ENCODE measurements around the gene SETBP1. TPM values are rescaled to one million over a fixed set of nuclear protein-coding genes. Genes with fewer than 3 reads are reported as not detected.
A peak's percentile ranks its signal among the peaks of the same experiment; 100 is the strongest.

SETBP1 gene
- polyA plus RNA-seq, 1 experiment: 2.9 TPM

GRCh38 chr18:44895176-44895798 lies 214.6 kb downstream of the SETBP1 start:
- no peaks in the 10 kb centered on the region for H3K27me3 ChIP-seq (ENCODE audit: control insufficient read depth, insufficient read depth, low read length)
- H3K36me3 ChIP-seq (ENCODE audit: control insufficient read depth, insufficient read depth, low read length): no peaks in the 10 kb centered on the region
- ChIA-PET POLR2A (interaction anchor here (0.6 kb wide), 1 partner anchor 27 kb away, joined by 3 read pairs; no protein-coding TSS in a partner anchor), CTCF (interaction anchor here (0.6 to 0.8 kb wide), 2 partner anchors 195 to 815 kb away, joined by 3 read pairs; no protein-coding TSS in a partner anchor)
- no peak for DNase-seq (ENCODE audit: low read depth)
- no peak overlapping the region for H3K4me3 ChIP-seq (ENCODE audit: low read depth, low read length)
- TF ChIP-seq CTCF (IDR thresholded peaks at IDR 0.05; ENCODE audit: insufficient read depth, low read depth, low read length): peak; percentile 46

DNA sequence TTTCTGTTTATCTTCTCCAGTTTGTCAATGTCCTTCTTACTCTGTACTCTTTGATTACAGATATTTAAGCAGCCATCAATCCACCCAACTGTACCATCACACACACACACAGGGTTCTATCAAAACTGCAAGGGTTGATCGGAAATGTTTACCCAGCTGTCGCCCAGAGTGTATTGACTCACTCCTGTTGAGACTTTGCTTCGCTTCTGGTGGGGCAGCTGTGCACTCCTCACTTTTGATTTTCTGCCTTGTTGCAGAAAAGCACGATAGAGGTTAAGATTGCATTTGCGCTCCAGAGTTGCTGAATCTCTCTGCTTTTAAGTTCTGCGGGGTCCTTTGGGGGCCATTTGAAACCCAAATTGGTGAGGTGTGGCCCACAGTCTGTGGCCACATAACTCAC lies 216.2 kb downstream of the SETBP1 start:
- CTCF ChIA-PET: interaction anchor here (0.6 kb wide), 1 partner anchor 798 kb away, joined by 4 read pairs; no protein-coding TSS in a partner anchor
- no peak for TF ChIP-seq CTCF (IDR thresholded peaks at IDR 0.05; ENCODE audit: insufficient read depth, low read depth, low read length)
- DNase-seq (ENCODE audit: low read depth): no peak
- Histone ChIP-seq H3K4me3 (ENCODE audit: low read depth, low read length) (no peak overlapping the region), H3K27me3 (ENCODE audit: control insufficient read depth, insufficient read depth, low read length) (no peaks in the 10 kb centered on the region), H3K36me3 (ENCODE audit: control insufficient read depth, insufficient read depth, low read length) (no peaks in the 10 kb centered on the region)
- POLR2A ChIA-PET: no interaction called here

- TF ChIP-seq CTCF (IDR thresholded peaks at IDR 0.05; ENCODE audit: insufficient read depth, low read depth, low read length): no peak
- CTCF ChIA-PET: interaction anchor here (0.6 to 0.9 kb wide), 2 partner anchors 14 to 798 kb away, joined by 4 to 8 read pairs; no protein-coding TSS in a partner anchor
Measured at GRCh38 chr18:44897411-44897810, 216.7 kb downstream of the SETBP1 start.

GRCh38 chr18:44897816-44898215 lies 217.1 kb downstream of the SETBP1 start:
- no peak for DNase-seq (ENCODE audit: low read depth)
- POLR2A ChIA-PET: no interaction called here
- CTCF ChIA-PET: interaction anchor here (0.6 to 0.9 kb wide), 2 partner anchors 13 to 799 kb away, joined by 4 to 8 read pairs; no protein-coding TSS in a partner anchor
- H3K36me3 ChIP-seq (ENCODE audit: control insufficient read depth, insufficient read depth, low read length): no peaks in the 10 kb centered on the region
- no peaks in the 10 kb centered on the region for H3K27me3 ChIP-seq (ENCODE audit: control insufficient read depth, insufficient read depth, low read length)
- no peak for TF ChIP-seq CTCF (IDR thresholded peaks at IDR 0.05; ENCODE audit: insufficient read depth, low read depth, low read length)
- no peak overlapping the region for H3K4me3 ChIP-seq (ENCODE audit: low read depth, low read length)

More at GRCh38 chr18:44897411-44897810, 216.7 kb downstream of the SETBP1 start:
- H3K27me3 ChIP-seq (ENCODE audit: control insufficient read depth, insufficient read depth, low read length): no peaks in the 10 kb centered on the region
- DNase-seq (ENCODE audit: low read depth): no peak
- H3K36me3 ChIP-seq (ENCODE audit: control insufficient read depth, insufficient read depth, low read length): no peaks in the 10 kb centered on the region
- POLR2A ChIA-PET: no interaction called here
- H3K4me3 ChIP-seq (ENCODE audit: low read depth, low read length): no peak overlapping the region

- no peaks in the 10 kb centered on the region for H3K36me3 ChIP-seq (ENCODE audit: control insufficient read depth, insufficient read depth, low read length)
- POLR2A ChIA-PET: no interaction called here
- no peak for DNase-seq (ENCODE audit: low read depth)
- H3K27me3 ChIP-seq (ENCODE audit: control insufficient read depth, insufficient read depth, low read length): no peaks in the 10 kb centered on the region
- CTCF ChIA-PET: no interaction called here
- H3K4me3 ChIP-seq (ENCODE audit: low read depth, low read length): no peak overlapping the region
- TF ChIP-seq CTCF (IDR thresholded peaks at IDR 0.05; ENCODE audit: insufficient read depth, low read depth, low read length): no peak
Measured at GRCh38 chr18:44898498-44898897, 217.8 kb downstream of the SETBP1 start.

All from BJ (cell line).